SH-SY5Y (cell line): ENCODE data around the gene PPP2R5C.

Experiments used
- GATA2 ChIP-seq: IDR thresholded peaks from 2 replicates; pipeline ENCODE4 v1.6.1; 2011; ENCODE audit warnings: mild to moderate bottlenecking, low read depth, low read length
- GATA3 ChIP-seq: IDR thresholded peaks from 2 replicates; pipeline ENCODE4 v1.6.1; 2011; ENCODE audit warnings: low read depth, mild to moderate bottlenecking, low read length, moderate library complexity

Gene PPP2R5C

DNA sequence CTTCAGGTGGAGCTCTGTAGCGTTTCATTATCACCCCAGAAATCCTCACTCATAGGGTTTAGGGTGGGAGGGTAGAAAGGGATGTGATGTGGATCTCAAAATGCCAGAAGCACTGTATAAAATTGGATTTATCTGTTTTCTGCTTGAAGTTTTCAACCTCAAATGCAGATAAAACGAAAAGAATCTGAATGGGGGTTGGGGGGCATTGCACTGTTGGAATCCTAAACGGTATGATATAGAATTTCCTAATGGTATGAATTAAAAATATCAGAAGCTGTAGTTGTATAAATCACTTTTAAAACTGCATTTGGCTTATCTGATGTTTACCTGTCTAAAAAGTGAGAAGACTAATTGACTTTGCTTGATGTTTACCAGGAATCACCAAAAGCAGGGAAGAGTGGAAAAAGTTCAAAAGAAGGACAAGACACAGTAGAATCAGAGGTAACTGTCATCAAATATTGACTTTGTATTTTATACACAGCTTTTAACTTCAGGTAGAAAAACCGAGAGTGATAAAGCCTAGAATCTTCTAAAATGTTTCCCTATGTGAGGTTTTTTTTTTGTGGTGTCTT lies 1.1 kb downstream of the PPP2R5C start:
- TF ChIP-seq GATA3 (no peak), GATA2 (no peak)

DNA sequence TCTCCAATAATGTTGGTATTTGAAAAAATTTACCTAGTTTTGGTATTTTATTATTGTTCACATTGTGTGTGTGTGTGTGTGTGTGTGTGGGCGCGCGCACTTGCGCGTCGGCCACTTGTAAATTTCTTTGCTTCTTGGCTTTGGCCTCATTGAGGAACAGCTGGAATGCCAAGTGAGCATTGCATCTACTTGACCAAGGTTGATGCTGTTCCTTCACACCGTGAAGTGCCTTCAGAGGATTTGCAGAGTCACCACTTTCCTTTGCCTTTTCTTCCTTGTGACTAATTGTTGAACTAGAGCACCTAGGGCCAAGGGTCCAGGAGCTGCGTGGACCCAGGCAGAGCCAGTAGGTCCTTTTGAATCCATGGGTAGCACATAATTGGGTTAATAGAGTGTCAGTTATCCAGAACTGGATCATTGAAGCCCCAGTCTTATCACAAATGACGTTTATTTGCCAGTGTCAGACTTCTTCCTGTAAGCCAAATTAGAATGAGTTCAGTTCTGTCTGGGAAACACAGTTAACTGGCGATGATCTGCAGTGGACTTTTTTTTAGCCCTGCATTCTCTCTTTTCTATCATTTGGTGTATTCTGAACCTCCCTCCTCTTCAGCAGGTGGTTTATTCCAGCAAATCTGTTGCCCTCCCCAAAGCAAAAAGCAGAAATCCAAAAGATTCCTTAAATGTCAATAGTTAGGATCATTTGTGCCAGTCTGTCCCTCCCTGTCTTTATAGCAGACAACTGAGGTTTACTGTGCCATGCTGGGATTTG lies 2.6 kb downstream of the PPP2R5C start:
- no peak for TF ChIP-seq GATA3
- no peak for TF ChIP-seq GATA2

DNA sequence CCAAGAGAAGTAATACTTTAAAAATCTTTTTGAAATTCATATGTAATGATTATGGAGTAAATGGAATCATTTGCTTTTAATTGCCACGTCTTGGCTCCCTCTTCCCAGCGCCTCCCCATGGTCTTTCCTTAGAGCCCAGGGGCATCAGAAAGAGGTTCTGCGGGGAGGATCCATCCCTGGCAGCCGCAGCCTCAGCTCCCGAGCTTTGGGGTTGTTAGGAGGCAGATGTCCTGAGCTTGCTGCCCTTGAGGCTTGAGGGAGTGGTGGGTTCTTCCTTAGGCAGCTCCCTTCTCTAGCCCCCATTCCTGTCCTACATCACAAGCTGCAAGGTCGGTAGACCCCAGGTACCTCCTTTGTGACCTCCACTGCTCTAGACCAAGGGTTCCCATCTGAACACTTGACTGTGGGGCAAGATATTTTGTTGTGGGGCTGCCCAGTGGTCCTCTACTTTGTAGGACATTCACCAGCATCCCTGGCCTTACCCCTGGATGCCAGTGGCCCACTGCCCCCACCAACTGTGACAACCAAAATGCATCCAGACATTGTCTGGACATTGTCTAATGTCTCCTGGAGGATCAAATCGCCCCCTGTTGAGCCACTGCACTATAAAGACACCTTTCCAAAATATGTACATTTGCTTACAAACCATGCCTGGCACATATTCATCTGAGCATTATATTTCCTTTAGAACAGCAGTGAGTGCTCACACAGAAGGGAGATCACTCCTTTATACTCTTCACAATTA lies 6.3 kb downstream of the PPP2R5C start:
- TF ChIP-seq GATA3 (no peak), GATA2 (no peak)

DNA sequence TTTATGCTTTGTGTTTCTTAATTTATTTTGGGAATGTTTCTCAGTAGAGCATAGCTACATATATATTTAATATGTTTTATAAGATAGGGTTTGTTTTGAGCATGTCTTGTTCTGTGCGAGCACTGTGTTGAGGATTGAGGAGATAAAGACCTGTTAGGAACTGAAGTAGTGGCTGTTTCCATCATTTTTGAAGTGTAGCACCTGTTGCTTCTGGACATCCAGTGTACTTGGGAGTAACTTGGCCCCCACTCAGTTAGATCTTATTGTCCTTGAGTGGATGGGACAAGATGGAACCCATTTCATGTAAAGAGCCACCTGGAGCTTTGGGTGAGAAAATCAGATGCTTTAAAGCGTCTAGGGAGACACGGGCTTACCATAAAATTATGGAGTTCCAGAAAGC lies 8.7 kb downstream of the PPP2R5C start:
- TF ChIP-seq GATA3 (no peak), GATA2 (no peak)

DNA sequence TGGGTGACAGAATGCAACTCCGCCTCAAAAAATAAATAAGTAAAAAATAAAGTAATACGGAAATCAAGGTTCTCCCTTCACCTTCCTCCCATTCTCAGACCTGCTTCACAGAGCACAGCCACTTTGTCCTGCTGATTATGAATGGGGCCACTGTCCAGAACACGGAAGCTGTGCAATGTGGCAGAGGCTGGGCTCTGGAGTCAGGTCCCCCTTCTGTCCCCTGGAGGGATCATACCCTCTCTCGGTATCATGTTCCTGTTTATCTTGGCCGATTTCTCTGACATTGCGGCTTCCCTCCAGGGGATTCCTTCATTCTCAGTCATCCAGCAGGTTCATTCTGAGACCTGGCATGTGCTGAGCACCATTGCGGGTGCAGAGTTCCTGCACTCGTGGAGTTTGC lies 11.3 kb downstream of the PPP2R5C start:
- TF ChIP-seq GATA3 = no peak
- no peak for TF ChIP-seq GATA2

DNA sequence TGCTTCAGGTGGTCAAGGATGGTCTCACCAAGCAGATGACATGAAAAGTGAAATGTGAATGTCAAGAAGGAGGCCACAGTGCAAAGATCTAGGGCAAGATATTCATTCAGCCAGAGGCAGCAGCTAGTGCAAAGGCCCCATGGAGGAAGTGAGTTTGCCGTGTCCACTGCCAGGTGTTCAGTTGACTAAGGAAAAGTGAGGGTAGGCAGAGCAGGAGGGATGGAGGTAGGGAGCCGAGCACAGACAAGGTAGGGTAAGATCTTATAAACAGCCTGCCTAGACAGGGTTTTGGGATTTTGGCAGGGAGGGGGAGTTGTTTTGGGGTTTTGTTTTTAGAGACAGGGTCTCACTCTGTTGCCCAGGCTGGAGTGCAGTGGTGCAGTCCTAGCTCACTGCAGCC lies 11.9 kb downstream of the PPP2R5C start:
- TF ChIP-seq GATA3 = no peak
- no peak for TF ChIP-seq GATA2

DNA sequence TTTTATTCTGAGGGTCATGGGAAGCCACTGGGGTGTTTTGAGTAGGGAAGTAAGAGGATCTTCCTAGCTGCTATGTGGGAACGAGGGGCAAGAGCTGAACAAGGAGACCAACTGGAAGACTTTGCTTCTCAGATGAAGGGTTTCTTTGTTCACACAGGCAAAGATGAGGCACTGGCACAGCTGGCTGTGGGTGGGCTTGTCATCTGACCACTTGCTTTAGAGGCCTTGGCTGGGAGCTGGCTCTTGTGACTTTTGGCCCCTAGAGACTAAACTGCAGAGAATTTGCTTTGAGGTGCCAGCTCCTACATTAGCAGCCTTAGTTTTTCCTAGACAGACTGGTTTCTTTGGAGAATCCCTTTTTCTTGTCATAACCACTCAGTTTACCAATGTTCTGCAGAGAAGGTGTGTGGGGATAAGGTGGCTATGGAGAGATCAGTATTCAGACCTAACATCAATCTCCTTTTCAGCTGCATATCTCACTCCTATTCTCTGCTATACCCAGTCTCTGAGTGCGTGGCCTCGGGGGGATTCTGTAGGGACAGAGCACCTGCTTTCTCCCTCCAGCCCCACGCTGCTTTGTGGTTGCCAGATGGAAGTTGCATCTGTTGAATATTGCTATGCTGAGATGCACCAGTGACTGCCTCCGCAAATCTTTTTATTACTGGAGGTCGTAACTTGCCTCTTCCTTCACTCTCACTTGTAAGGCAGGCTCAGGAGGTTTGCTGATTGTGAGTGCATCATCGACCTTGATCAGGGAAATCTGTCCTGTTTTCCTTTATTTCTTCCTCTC lies 12.7 kb downstream of the PPP2R5C start:
- TF ChIP-seq GATA2 (no peak), GATA3 (no peak)

DNA sequence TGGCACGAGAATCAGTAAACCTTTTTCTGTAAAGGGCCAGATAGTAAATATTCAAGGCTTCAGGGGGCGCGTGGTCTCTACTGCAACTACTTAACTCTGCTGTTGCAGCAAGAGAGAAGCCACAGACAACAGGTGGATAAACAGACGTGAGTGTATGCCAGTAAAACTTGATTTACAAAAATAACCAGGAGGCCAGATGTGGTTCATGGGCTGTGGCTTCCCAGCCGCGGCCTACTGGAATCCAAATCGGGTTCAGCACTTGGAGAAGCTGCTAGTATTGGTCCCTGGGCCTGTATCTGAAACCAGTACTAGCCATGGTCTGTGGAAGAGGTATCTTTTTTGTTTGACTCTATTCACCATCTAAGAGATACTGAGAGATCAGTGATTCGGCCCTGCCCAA lies 13.3 kb downstream of the PPP2R5C start:
- TF ChIP-seq GATA2 (no peak), GATA3 (no peak)

DNA sequence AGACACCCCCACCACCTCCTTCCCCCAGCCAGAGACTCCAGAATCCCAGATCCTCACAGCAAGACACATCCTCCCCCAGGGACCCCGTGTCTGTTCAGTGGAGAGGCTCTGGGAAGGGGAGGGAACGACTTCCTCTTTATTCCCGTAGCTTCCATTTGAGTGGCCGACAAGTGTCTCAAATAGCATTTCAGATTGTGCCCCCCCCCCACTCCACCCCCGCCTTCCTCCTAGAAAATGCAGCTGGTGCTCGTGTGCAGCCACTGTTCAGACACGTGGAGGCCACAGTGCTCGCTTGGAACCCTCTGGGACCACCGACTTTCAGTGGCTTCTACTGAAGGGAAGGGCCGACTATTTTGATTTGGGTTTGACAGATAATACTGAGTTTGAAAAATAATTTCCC lies 14.3 kb downstream of the PPP2R5C start:
- TF ChIP-seq GATA3 (no peak), GATA2 (no peak)

DNA sequence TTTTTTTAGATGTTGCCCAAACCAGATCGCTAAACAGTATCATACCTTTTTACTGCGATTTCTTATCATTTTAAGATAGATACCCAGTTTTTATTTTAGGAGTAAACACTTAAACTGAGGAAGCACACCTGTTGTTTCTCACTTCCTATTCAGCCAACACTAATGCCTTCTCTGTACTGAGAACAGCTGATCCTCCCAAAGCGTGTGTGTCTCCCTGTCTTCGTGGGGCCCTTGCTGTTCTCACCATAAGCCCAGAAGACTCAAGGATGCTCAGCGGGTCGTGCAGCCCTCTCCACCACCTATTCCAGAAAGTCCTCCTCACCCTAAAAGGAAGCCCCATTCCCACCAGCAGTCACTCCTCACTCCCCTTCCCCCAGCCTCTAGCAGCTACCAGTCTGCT lies 14.8 kb downstream of the PPP2R5C start:
- TF ChIP-seq GATA3 (no peak), GATA2 (no peak)

DNA sequence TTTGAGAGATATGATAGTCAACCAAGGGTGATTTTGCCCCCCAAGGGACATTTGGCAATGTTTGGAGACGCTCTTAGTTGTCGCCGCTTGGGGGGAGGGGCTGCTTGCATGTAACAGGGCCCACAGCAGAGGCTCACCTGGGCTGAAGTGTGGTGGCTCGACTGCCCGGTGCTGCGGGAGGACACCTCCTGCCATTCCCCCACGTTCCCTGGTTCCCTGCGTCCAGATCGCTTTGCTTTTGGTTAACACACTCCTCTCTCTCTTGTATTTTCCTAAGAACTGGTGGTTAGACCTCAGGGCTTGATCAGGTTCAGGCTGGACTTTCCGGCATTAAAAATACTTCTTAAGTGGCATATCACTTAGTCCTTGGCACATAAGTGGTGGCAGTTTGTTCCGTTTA lies 18.9 kb downstream of the PPP2R5C start:
- no peak for TF ChIP-seq GATA2

DNA sequence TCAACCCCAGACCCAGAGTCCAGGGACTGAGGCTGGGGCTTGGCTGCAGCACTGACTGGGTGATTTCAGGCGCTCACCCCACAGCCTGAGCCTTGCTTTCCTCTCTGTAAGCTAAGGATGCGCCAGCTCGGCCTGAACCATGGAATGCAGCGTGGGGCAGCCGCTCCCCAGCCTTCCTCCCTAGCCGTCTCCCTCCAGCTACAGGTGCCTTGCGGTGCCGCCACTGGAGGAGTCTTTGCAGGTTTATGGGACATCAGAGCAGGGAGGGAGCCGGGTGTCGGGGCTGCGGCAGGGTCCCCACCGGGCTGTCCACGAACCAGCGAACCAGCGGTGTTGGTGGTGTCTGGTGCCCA lies 19.4 kb downstream of the PPP2R5C start:
- no peak for TF ChIP-seq GATA2
- no peak for TF ChIP-seq GATA3

DNA sequence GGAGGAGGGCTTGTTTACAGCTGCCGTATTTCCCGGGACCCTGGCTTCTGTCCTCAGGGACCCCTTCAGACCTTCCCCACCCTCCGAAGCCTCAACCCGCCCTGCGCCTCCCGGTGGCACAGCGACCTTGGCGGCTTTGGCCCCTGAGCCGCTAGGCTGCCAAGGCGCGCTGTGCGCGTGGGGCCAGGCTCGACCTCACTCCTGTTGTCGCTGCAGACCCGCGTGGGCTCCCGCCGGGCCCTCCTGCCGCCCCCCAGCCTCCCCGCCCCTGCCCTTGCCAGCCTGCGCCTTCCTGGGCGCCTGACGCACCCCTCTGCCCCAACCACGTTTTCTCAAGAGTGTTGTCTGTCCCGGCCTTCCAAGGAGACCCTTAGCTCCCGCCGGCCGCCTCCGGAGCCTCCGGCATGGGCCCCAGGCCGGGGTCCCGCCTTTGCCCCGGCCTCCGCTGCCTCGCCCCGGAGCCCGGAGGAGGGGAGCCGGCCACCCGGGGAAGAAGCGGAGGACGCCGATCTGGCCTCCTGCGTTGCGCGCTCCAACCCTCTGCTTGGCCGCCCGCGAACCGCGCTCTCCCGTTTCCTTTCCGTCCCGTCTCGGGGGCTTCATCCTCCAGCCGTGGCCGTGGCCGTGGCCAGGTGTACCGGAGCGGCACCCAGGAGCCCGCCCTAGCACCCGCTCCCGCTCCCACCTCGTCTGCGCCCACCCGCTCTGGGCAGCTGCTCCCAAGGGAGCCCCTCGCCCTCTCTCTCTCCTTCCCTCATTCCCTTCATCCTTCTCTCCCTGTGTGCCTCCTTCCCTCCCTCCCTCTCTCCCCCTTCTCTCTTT lies 19.9 kb downstream of the PPP2R5C start:
- TF ChIP-seq GATA2 = no peak

DNA sequence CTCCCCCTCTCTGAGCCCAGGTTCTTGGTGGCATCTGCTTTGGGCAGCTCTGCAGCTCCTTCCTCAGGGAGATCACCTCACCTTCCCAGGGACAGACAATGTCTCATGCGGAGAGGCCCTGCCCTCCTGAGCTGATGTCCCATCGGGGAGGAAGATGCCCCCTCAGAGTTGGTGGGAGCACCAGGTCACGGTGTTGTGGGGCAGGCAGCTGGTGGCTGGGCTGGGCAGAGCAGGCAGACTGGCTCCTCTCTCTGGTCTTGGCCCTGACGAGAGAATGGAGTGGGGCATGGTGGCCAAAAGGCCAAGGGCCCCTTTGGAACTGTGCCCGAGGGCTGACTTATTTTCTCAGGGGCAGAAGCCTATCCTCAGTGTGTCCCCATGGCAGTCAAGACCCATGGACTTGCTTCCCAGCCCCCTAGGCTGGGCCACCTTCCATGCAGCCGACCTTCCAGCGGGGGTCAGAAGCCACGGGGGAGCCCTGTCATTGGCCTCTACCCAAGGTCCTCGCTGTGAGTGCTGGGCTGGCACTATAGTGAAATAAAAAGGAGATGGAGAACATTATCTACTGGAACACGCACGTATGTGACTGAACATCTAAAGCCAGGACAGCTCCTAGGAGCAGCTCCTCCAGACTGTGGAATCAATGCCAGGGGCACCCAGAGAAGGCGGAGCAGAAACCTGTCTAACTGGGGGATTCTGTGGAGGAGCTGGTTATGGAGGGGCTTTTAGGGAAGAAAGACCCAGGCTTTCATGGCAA lies 21.9 kb downstream of the PPP2R5C start:
- no peak for TF ChIP-seq GATA2
- no peak for TF ChIP-seq GATA3
